HG03097 (cell line): Measurements from ENCODE around the gene ENDOV.

Source experiments
- ATAC-seq: cut with Tn5 transposase; IDR thresholded peaks from one replicate; pipeline ENCODE4 v1.9.1; 2021; ENCODE audit not compliant: unreplicated experiment, low FRiP score

The ENDOV gene

DNA sequence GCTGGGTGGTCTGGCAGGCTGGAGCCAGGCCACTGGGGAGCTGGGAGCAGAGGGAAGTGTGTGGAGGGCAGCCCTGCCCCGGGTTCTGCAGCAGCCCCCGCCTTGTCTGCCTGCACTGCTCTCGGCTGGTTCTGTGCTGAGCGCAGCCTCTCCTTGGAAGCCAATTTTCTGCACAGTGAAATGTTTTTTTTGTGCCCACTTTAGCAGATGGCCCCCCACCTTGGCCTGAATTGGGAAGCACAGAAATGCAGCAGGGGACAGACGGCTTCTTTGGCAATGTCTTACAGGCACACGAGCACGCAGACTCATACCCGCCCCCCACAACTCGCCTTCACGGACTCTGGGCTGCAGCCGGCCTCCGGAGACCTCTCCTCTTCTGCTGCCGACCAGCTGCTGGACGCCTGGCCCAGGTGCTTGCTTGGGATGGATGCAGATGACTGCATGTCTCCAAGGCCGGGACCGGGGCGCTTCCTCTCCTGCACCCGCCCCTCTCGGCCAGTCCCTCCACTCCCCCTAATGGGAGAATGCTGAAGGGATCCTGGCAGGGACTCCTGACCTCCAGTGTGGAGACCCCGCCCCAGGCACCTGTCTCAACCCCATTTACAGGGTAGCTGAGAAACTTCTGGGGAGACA, 46.7 kb downstream of the ENDOV start:
- ATAC-seq: no peak

DNA sequence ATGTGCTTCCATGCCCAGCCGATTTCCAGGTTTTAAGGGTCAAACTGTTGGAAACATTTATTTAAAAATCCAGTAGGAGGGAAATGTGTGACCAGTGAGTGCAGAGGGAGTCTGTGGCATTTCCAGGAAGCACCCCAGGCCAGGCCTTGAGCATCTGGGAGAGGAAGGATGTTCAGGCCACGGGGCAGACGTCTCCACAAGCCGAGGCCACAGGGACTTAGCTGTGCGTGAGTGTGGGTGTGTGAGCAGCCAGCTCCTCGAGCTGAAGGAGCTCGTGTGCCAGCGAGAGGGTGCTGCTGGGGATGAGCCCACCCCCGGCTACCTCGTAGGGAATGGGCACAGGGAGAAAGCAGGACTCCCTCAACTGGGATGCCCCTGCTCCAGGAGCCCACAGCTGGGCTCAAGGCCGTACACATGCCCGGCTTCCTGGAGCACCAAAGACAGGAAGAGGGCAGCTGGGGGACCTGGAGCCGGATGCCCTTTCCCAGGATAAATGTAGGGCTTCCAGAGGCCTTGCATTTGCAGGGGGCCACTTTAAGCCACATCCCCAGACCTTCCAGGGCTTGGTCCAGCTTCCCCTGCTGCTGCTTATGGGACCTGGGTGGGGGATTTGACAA, 48.9 kb downstream of the ENDOV start:
- ATAC-seq: no peak

DNA sequence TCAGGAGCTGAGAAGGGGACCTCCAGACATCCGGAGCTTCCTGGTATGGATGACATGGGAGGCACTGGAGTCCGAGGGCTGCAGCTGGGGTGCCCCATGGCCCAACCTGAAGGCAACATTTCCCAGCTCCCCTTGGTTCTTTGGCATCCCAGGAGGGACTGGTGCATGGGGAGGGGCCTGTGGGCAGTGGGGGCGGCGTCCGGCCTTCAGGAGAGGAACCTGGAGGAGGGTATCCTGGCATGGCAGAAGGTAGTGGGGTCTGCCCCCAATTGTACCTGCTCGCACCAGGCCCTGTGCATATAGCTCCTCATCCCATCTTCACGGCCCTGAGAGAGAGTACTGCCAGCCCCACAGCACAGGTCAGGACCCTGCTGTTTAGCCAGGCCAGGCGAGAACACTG, 49.5 kb downstream of the ENDOV start:
- ATAC-seq: no peak

DNA sequence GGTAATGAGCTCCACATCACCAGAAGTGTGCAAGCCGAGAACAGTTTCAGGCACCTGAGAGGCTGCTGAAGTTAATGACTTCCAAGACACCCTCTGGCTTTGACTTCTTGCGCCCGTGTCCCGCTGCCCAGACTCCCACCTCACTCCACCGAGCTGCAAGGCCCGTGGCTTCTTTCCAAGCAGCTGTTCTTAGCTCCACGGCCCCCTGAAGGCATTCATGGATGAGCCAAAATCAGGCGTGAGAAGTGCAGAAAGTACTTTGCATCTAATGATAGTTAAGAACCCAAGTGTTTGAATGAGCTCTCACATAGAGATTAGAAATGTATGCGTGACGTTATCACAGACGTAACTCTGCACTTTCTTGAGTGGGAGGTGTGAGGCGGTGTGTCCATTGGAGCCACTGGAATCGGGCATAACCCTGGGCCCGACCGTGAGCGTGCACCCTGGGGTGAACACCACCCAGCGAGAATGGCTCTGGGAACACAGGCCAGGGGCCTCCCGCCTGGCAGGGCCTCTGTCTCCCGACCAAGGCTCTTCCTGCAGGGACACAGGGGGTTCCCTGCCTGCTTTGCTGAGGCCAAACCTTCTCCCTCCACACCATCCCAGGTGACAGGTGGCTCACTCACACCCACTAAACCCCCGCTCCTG, 50.5 kb downstream of the ENDOV start:
- no peak for ATAC-seq

DNA sequence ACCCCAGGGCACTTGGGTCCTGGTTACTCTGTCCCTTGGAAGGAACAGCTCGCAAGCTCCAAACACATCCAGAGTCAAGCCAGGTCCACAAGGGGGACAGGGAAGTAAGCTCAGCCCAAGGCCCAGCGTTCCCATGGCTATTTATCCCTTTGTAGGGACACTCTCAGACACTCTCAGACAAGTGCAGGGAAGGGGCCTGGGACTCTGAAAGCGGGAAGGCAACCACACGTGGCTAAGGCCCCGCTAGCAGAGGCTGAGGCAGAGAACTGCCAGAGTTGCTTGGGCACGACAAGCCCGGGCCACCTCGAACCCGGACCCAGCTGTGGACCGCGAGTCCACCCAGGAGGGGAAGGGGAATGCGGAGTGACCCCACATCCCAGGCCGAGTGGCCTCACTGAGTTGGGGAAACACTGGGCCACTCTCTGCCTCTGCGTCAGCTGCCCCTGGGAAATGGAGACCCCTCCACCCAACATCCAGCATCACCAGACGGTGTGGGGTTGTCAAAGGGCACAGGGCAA, 51.3 kb downstream of the ENDOV start:
- no peak for ATAC-seq

DNA sequence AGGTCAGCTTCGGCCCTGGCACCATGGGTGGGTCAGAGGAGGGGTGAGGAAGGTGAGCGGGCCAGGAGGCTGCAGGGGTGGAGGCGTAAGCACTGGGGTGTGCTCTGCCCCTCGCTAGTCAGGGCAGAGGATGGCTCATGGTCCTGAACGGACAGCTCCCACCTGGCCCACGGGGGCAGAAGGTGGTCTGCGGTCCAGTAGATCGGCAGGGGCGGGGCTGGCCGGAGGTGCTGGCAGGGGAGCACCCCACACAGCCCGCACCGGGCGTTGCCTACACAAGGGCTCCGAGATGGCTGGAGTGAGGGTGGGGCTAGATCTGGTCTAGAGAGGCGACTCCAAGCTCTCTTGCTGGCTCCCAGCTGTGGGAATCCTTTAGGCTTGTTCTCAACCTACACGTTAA, 53.3 kb downstream of the ENDOV start:
- no peak for ATAC-seq

DNA sequence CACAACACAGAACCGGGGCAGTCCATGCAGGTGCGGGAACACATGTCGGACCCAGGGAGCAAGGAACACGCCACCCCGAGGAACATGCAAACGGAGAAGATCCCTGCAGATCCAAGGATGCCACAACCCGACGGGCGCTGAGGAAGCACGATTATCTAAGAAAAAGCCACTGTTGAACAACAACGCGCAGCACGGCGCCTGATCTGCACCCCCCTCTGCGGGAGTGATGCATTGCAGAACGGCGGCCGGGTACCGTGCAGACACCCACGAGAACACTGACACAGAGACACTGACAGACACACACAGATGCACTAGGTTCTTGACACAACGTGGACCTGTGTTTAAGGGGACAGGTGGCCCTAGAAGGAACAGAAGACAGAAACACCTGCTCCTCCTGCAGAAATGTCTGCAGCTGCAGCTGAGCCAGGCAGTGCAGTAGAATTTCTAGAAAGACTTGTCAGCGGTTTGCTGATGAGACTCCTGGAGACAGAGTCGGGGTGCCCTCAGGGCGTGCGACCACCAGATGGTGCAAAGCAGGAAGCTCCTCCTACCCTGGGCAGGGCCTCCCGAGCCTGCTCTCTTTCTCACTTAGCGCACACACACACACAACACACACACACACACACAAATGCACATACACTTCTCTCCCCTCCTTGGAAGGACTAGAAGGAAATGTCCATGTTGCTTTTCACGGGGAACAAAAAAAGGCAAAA, 54.0 kb downstream of the ENDOV start:
- ATAC-seq: no peak

DNA sequence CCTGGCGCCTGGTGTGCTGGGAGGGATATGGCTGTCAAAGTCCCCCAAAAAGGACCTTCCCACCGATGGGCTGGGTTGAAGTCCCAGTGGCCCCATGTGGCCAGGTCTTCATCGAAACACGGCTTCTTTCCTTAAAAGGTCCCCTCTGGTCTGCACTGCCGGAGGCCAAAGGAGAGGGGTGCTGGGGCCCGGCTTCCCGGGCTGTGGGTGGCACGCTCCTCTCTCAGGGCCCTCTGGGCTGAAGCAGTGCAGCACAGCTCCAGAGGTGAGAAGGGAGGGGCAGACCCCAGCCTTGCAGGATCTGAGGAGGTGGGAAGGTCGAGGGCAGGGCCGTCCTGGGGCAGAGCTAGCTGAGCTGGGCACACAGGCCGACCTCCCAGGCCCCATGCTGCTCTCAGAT, 54.7 kb downstream of the ENDOV start:
- no peak for ATAC-seq

DNA sequence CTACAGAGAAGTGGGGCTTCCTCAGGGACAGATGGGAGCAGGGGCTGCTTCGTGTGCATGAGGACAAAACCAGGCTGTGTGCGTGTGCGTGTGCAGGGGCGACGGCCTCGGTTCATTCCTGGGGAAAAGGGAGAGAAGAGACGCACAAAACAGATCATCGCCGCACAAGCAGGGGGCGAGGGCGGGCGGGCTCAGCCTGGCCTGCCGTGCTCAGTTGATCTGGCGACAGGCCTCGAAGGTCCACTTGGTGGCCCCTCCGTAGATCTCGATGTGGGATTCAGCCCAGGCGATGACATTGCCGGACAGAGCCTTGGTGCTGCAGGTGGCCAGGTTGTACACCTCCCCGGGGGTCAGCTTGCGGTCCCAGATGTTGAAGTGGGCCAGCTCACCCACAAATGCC, 55.6 kb downstream of the ENDOV start:
- ATAC-seq: no peak

DNA sequence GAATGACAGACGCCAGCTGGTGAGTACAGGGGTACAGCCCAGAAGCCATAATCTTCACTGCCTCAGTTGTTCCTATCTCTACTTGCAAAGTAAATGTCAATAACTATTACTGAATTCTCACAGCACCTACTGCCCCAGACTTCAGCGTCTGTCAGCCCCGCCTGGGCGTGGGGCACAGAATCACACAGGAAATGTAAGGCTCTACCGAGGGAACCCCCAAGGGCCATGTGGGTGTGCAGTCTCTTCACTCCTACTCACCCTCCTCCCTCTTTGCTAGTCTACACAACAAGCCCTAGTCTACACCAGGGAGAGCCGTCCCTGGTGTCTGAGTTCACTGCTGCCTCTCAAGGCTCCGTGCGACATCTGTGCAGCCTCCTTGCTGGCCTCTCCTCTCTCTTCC, 57.0 kb downstream of the ENDOV start:
- no peak for ATAC-seq

DNA sequence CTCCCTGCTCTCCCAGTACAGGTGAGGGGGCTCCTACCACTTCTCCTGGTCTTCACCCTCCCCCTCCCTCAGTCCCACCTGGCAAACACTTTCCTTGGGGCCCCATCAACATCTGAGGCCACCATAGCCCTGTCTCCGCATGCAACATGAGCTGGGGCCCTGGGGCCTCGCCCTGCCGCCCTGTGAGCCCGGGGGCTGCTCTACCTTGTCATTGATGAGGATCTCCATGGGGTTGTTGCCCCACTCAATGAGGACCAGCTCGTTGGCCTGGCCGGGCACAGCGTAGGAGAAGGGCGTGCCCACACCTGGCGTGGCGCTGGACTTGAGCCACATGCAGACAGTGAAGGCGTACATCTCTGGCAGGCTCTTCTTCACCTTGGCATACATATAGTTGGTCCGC, 58.0 kb downstream of the ENDOV start:
- ATAC-seq: no peak

DNA sequence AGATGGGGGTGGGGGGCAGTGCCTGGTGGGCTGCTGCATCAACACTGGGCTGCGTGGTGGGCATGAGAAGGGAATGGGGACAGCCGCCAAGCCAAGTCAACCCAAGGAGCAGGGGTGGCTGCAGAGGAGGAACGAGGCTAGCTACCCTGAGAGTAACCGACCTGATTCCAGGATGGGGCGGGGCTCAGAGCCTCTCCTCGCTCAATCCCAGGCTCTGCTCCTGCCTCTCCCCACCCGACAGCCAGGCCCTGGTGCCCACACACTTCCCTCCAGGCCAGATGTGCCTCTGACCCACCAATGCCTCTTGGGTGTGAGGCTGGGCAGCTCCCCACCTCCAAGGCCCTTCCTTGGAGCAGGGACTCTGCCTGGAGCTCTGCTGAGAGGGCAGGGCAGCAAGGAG, 58.7 kb downstream of the ENDOV start:
- ATAC-seq: no peak

DNA sequence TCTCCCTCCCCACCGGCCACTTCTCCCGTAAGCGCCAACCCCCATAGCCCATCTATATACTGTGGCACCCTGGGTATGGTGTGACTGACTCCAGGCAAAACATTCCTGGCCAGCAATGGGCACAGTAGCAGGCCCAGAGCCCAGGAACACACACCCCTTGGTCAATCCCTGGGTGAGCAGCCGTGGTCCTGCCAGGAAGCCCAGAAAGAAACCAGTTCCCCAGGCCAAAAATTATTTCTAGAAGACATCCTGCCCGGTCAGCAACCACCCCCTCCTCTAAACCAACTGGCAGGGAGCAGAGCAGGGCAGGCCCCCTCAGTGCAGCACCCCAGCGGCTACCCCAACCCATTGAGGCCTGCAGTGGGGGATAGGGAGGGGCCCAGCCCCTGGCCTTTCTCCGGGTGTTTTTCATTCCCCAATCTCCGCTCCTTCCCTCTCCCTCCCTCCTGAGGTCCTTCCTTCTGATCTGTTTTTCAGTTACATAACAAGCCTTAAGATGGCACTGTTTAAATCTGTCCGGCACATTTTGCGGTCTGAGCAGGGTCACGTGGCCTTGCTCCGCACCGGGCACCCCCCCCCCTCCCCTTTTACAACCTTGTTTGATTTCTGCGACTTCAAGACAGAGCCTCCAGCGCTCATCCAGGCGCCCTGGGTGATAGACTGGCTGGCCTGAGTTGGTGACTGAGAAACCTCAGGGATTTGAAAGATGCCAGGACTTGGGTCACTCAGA, 59.4 kb downstream of the ENDOV start:
- no peak for ATAC-seq

DNA sequence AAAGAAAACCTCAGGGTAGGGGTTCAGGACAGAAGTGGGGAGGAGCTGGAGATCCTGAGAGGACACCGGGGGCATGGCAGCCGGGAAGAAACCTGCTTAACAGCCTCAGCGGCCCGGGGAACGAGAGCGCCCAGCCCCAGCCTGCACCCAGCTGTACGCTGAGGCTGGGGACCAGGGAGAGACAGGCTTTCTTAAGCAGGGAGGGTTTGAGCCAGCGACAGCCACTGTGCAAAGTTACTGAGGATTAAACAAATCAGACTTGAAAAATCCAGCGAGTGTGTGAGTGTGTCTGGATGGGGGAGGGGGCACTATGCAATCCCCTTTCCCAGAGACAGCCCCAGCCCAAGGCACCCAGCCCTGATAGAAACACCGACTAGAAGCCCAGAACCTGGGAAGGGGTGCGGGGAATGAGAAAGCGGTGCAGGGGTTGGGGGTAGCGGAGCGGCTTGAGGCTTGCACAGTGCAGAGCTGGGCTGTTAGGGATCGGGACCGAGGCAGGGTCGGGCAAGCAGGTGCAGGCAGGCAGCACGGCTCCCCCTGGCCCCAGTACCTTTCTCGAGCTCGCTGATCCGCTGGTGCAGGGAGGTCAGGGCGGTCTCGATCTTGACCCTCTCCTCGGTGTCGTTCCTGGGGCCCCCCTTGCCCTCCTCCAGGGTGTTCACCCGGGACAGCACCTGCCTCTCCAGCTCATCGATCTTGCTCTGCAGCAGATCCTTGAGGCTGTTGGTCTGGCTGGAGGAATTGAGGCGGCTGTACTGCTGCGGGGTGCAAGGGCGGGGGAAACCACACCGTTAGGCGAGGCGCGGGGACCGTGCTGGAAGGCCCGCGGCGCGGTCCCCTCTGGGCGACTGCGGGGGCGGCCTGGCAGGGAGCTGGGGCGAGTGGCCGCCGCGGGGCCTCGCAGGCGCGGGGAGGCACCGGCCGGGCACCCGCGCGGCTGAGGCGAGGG, 60.3 kb downstream of the ENDOV start:
- ATAC-seq: no peak

DNA sequence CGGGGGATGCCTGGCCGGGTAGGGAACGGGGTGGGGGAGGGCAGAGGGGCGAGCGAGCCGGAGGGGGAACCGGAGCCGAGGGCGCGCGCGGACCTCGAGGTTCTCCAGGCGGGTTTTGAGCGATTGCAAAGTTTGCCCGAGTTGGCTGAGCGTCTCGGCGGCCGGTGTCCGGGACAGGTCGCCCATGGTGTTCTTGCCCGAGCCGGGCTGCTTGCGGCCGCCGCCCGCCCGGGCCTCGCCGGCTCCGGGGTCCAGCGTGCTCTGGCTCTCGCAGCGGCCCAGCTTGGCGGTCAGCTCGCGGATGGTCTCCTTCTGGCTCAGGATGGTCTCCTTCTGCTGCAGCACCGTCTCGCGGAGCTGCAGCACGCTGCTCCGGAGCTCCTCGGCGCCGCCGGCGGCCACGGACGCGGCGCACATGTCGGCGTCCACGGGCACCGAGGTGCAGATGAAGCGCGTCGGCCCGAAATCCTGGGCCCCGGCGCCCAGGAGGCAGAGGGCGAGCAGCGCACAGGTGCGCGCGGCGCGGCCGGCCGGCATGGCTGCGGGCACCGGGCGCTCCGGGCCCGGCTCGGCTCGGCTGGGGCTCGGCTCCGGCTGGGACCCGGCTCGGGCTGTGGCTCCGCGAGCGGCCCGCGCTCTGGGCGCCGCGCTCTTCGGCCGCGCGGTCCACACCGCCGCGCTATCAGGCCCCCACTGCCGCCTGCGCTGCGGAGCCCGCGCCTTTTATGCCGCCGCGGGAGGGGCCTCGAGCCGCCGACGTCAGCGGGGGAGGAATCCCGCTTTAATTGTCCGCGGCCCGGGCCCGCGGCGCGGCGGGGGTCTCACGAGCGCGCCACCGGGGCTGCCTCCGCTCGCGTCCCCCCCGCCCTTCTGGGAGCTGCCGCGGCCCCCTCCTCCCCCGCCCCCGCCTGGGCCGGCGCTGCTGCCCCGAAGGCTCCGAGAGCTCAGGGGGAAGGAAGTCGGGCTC, 61.2 kb downstream of the ENDOV start, which contains the start of gene NPTX1:
NPTX1 (minus strand) TSS at position 698 of the 967 bp plus-strand sequence; CDS start at position 537, 161 bp downstream.
- ATAC-seq: no peak

DNA sequence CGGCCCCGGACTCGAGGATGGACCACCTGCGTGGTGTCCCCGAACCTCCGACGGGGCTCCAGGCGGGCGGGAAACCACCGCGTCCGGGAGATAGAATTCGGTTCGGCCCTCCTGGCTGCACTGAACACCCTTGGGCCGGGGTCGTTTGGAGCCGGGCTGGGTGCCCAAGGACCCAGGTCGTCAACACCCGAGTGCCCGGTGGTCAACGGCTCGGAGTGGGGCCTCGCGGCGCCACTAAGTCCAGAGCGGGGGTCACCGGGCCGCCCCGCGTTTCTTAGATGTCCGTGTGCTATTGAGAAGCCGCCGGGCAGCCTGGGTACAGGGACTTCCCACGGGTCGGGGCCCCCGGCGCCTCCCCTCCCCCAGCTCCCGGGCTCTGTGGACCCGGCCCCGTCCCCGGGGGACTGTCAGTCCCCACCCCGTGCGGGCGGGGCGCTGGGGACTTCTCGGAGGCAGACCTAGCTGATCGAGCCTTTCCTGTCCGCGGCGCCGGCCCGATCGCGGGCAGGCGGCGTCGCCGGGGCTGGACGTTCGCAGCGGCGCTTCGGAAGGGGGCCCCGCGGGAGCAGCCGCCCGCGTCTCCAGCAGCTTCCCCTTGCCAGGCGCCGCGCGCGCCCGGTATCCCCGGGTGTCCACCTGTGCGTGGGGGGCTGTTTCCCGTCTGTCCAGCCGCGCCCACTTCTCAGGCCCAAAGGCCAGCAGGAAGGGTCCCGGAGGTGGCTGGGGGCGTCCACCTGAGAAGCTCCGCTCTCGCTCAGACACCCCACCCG, 62.1 kb downstream of the ENDOV start:
- ATAC-seq: no peak

DNA sequence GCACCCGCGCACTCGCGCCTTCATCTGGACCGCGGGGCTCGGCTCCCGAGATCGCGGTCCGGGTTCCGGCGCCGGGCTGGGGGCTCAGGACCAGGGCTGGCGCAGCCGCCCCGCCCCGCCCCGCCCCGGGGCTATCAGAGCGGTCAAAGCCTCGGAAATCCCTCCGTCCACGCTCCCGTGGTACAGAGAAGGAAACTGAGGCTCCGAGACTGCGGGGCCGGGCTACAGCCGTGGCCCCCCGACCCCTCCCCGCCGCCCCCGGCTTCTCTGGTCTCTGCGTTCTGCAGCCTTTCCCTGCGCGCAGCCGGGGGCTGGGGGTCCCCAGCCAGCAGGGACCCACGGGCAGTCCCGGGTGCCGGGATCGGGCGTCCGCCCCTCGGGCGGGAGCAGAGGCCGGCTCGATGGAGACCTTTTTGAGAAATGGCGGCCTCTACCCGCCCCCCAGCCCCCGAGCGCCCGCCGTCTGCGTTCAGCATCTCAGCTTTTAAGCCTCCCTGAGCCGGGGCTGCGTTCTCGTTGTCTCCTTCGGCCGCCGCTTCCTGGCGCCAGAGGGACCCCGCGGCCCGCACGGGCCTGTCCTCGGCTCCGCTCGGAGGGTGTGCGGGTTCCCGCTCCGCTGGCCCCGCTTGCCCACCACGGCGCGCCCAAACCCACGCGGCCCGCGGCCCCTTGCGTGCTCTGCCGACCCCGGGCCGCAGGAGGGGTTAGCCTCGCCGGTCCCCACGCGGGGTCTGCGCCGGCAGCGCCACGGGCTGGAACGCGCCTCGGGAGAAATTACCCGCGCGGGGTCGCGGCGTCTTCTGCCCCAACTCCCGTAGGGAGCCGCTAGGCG, 62.9 kb downstream of the ENDOV start:
- no peak for ATAC-seq
